ENCODE measurements around the gene TCF3. TPM values are rescaled to one million over a fixed set of nuclear protein-coding genes. Genes with fewer than 3 reads are reported as not detected.

Gene TCF3
- total RNA-seq, 1 experiment from 2014 or later, result 304 TPM

GRCh38 chr19:1678073-1678472 is 25.7 kb upstream of the TCF3 start:
- Histone ChIP-seq H3K56ac (ENCODE audit: insufficient read length, low read depth, low read length) (no peak overlapping the region), H4K5ac (ENCODE audit: insufficient read length, low read depth, low read length) (no peak overlapping the region), H2BK5ac (ENCODE audit: insufficient read length, low read length) (no peak overlapping the region), H4K20me1 (ENCODE audit: control insufficient read depth, insufficient read depth, insufficient read length) (no peaks in the 10 kb centered on the region), H3K4ac (ENCODE audit: low read depth, low read length) (no peak overlapping the region), H3K79me1 (ENCODE audit: insufficient read depth, low read depth, low read length, poor library complexity, severe bottlenecking) (no peaks in the 10 kb centered on the region), H4K91ac (ENCODE audit: insufficient read length, low read depth, low read length) (no peak overlapping the region), H4K8ac (replicated peaks; ENCODE audit: insufficient read length, low read depth, low read length) (no peak overlapping the region), H3T11ph (ENCODE audit: low read length) (no peak overlapping the region), H3K9ac (ENCODE audit: extremely low read depth, insufficient read length, low read length) (no peak overlapping the region), H3K18ac (ENCODE audit: insufficient read length, low read depth, low read length) (no peak overlapping the region), H3K23me2 (ENCODE audit: insufficient read length, low read depth, low read length, poor library complexity, severe bottlenecking) (no peaks in the 10 kb centered on the region), H2BK15ac (ENCODE audit: low read depth, low read length) (no peak overlapping the region), H2BK20ac (ENCODE audit: low read depth, low read length, poor library complexity, severe bottlenecking) (no peak overlapping the region), H3K9me3 (ENCODE audit: control insufficient read depth, low read depth, low read length) (no peaks in the 10 kb centered on the region), H3K4me1 (ENCODE audit: insufficient read depth, low read length) (no peaks in the 10 kb centered on the region), H3K4me2 (ENCODE audit: insufficient read depth, insufficient read length, low read length) (no peak overlapping the region), H2AK5ac (ENCODE audit: insufficient read length, low read length) (no peak overlapping the region), H3K14ac (ENCODE audit: insufficient read depth, low read length) (no peak overlapping the region), H3K27ac (ENCODE audit: insufficient read length, low read depth, low read length) (no peak overlapping the region), H2AFZ (ENCODE audit: low read length) (no peak overlapping the region), H3K27me3 (ENCODE audit: insufficient read depth, low read length) (no peaks in the 10 kb centered on the region; the same call in 1 of the 2 replicates), H2BK12ac (ENCODE audit: insufficient read length, low read depth, low read length) (no peak overlapping the region), H2BK120ac (ENCODE audit: low read depth, low read length, poor library complexity, severe bottlenecking) (no peak overlapping the region), H3K79me2 (ENCODE audit: insufficient read depth, low read length) (no peaks in the 10 kb centered on the region), H3K23ac (ENCODE audit: insufficient read length, low read depth, low read length) (no peak overlapping the region)
- DNase-seq, result no peak
- no peak for TF ChIP-seq CTCF (conservative IDR thresholded peaks at IDR 0.05)
- Mint-ChIP-seq H3K27me3 (ENCODE audit: low read depth) (peaks cover 89% of the 10 kb centered on the region), H3K36me3 (ENCODE audit: insufficient read depth in 1 of 3, low read depth in 3 of 3) (no peaks in the 10 kb centered on the region), H3K4me3 (no peak overlapping the region; a peak in 1 of 5 replicates), H3K27ac (no peak overlapping the region), H3K9me3 (peaks cover 0 to 3% of the 10 kb centered on the region in 2 experiments; a peak in 2 of 5 replicates), H3K4me1 (peaks cover 0 to 11% of the 10 kb centered on the region in 2 experiments; a peak in 1 of 4 replicates)
- no CpG with 5 or more reads among the region's 2 CpGs for WGBS (ENCODE audit: extremely low coverage, insufficient read length, low lambda C conversion rate)

All from H9 (cell line).